ENCODE data around the gene BCORL1.

BCORL1 gene

DNA sequence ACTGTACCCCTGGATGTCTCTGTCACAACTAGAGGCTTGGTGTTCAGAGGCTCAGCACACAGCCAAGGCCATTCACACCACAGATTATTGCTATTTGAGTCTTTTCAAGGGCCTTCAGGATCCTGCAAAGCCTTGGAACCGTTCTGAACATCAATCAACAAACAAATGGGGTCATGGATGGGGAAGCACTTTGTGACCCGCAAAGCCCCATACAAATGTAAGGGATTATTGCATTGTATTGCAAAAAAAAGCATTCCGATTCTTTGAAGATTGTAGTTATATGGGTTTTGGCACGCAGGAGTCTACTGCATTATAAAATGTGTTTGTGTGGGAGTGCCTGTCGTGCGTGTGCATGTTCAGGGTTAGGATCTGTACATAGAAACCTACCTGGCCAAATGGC is 17.3 kb upstream of the BCORL1 start:
- no peak for DNase-seq (ENCODE audit: low read depth)

DNA sequence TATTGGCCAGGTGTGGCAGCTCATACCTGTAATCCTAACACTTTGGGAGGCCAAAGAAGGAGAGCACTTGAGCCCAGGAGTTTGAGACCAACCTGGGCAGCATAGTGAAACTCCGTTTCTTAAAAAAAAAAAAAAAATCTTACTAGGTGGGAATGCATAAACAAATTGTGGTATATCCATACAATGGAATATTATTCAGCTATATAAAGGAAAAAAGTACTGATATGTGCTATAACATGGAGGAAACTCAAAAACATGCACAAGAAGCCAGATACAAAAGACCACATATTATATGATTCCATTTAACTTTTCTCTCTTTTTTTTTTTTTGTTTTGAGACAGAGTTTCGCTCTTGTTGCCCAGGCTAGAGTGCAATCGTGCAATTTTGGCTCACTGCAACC is 13.5 kb upstream of the BCORL1 start:
- no peak for DNase-seq (ENCODE audit: low read depth)

DNA sequence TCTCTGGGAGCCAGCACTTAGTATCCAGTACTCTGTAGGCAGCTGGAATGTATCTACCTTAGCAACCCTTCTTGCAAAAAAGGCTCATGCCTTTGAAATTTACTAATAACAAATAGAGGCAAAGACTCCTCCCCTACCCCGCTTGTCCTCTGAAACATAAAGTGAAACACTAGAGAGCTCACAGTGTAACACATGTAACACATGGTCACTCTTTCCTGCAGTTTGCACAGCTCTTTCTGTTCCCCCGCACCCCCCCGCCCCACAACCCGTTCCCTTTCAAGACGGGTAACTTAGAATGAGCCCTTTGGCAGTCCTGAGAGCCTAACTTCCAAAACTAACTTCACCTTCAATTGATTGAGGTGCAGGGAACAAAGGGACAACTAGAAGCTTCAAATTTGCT is 6.0 kb upstream of the BCORL1 start:
- DNase-seq (ENCODE audit: low read depth), result no peak

DNA sequence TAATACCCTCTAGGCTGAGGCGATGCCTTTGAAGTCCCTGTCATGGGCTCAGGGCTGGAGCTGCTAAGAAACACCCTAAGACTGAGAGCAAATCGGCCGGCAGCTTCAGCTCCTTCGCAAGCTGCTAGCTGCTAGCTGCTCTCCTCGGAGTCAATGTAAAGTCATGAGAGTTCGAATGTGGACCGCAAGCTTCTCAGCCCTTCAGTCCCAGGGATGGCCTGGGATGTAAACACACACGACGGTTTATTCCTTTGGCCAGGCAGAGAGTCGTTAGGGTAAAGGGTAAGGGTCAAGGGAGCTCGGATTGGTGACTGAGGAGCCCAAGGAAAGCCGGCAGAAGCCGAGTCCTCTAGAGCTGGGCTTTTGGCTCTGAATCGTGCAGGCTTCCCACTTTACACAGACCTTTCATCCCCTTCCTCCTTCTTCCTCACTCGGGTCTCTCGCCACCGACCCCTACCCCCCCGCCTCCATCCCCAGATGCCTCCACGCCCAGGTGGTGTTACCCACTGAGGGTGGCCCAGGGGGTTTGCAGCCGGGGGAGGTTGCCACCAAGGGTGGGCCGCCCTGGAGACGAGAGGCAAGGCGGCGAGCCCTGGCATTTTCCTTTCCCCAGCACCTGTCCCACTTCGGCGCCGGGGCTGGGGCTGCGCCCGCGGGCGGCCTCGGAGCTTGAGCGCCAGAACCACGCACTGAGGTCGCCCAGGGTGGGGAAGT is 3.1 kb upstream of the BCORL1 start:
- no peak for DNase-seq (ENCODE audit: low read depth)

- no peak for DNase-seq (ENCODE audit: low read depth)
These were observed 2.4 kb upstream of the BCORL1 start for GRCh38 chrX:129980001-129980401.

GRCh38 chrX:129980540-129981199 is 1.8 kb upstream of the BCORL1 start:
- DNase-seq (ENCODE audit: low read depth), result no peak

DNA sequence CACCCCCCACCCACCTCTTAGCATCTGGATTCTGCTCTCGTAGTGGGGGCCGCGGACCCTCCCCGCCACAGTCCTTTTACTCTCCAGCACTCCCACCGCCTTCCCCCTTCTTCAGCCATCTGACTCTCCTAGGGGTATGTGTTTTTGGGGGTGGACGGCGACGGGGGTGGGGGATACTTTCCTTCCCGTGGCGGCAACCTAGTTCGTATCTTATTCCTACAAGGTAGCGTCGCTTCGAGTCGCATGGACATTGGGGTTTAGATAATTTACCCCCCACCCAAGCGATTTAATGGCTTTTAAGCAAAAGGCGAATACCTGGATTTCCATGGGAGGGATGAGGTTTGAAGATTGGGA is 1.3 kb upstream of the BCORL1 start:
- no peak for DNase-seq (ENCODE audit: low read depth)

DNA sequence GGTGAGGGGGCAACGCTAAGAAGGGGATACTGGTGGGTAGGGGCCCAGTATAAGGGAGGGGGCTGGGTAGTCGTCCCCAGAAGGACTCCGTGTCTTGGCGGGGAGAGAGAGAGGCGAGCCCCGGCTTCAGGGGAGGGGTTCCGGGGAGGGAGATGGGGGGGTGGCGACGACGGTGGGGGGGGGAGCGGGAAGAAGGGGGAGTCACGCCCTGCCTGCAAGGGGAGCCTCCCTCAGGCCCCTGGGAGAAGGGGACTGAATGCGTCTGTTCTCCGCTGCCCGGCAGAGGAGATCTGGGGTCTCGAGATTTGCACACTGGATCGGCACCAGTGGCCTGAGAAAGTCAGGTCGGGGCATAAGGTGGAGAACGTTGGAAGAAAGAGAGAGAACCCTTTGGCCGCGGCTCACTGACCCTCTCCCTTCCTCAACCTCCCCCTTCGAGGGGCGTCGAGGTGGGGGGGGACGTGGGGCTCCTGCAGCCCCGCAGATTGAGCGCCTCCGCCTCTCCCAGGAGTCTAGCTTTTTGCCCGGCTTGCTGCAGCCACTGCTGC is 609 bp upstream of the BCORL1 start:
- DNase-seq (ENCODE audit: low read depth), result no peak

DNA sequence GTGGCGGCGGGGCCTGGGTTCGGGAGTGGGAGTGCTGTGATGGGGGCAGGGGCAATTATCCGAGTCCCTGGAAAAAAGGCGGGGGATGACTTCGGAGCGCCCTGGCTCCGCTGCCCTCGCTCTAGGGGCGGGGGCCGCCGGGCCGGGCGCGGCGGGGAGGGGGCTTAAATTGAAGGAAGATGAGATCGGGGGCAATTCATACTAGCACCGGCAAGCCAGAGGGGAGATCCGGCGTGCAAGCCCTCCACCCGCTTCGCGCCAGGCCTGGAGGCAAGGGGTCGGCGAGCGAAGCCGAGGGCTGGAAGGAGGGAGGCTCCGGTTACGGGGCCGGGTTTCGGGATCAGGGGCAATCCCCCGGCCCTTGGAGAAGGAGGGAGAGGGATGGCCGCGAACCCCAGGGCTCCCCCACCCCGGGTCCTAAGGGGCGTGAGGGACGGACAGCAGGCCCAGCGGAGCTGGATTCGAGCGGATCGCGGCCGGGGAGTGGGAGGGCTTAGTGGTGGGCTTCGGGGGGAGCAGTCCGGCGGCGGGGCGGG is 1.2 kb downstream of the BCORL1 start:
- no peak for DNase-seq (ENCODE audit: low read depth)

GRCh38 chrX:129984111-129984958 is 1.9 kb downstream of the BCORL1 start:
- no peak for DNase-seq (ENCODE audit: low read depth)

DNA sequence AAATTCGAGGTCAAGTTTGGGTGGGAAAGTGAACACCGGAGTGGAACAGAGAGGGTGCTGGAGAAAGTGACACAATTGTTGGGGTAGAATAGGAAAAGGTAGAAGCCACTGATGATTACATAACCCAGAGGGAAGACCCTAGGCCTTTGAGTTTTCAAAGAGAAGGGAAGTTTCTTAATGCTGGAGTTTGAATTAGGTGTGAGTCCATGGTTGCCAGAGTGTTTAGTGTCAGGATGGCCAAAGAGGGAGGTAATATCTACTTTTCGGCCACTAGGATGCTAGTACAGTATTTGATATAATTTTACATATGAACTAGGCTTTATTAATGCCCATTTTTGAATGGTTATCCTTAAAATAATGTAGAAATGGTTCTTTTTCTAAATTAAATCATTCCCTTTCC is 5.4 kb downstream of the BCORL1 start:
- DNase-seq (ENCODE audit: low read depth), result no peak

GRCh38 chrX:129992181-129992580 is 9.7 kb downstream of the BCORL1 start:
- no peak for DNase-seq (ENCODE audit: low read depth)

DNA sequence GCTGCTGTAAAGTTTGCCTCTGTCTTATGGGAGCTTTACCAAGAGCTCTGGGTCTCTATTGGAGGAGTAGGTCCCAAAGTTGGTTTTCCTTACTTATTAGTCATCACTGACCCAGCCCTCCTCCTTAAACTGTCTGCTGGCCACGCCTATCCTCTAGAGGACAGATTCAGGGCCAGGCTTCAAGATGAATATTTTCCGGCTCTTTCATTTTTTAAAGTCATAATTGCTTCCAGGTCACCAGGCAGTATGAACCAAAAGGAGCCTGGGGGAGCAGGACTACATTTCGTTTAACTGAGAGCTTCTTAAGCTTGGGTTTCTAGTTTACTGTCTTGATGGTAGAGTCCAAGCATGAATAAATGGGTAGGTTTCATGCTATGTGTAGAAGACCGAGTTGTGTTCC is 13.7 kb downstream of the BCORL1 start:
- no peak for DNase-seq (ENCODE audit: low read depth)

GRCh38 chrX:129997086-129997485 is 14.7 kb downstream of the BCORL1 start:
- no peak for DNase-seq (ENCODE audit: low read depth)

- DNase-seq (ENCODE audit: low read depth), result no peak
These were observed 15.6 kb downstream of the BCORL1 start for GRCh38 chrX:129998021-129998420.

DNA sequence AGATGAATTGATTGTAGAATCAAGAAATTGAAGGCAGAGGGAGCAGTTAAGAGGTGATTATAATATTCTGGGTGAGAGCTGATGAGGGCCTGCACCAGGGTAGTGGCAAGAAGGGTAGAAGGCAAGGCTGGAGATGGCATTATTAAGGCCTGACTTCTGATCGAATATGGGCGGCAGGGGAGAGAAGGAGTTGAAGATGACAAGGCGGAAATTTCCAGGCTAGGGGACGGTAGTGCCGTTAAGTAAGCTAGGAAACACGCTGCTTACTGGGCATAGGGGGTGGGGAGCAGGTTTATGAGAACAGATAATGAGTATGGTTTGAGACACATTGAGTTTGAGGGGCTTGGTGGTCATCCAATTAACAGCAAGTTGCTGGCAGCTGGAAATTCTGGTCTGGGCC is 19.5 kb downstream of the BCORL1 start:
- no peak for DNase-seq (ENCODE audit: low read depth)

- no peak for DNase-seq (ENCODE audit: low read depth)
These were observed 20.1 kb downstream of the BCORL1 start for GRCh38 chrX:130002541-130002940.

DNA sequence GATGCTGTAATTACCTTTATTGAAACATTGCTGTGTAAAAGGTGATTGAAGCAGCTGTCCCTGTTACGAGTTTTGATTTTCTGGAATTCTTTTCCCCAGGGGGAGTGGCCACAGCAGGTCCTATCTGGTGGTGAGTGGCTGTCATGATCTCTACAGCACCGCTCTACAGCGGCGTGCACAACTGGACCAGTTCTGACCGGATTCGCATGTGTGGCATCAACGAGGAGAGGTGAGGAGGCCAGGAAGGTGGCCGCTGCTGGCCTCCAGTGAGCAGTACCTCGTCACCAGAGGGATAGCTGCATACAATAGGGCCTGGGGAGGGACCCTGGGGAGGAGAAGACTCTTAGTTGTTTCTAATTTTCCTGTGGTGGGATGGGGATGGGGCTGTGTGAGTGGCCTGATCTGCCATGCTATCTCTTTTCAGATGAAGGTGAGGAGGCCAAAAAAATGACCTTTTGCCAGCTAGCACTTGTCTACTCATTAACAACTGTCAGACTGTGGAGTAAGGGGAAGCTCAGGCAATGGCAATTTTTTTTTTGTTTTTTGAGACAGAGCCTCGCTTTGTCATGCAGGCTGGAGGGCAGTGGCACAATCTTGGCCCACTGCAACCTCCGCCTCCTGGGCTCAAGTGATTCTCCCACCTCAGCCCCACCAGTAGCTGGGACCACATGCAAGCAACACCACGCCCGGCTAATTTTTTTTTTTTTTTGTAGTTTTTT is 22.8 kb downstream of the BCORL1 start:
- no peak for DNase-seq (ENCODE audit: low read depth)

DNA sequence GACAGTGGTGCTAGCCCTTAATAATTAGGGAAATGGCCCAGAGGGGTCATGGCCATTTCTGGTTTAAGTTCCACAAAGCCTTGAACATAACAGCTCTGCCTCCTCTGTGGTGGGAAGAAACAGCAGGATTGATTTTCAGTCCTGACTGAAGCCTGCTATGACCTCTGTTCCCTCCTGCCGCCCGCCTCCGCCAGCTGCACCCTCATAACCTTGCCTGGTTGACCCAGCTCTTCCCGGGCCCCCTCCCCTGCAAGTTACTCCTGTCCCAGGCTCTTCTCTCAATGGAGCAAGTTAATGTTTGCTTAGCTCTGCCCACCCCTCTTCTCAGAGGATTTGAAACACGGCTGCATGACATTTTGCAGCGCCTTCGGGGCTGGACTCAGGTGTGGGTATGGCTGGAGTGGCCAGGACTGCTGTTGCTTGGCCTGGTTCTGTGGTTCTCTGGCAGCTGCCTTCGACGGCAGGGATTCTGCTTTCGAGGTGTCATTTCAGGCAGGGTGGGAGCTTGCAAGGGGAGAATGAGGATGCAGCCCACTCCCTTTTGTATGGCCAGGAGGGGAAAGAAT is 27.3 kb downstream of the BCORL1 start:
- no peak for DNase-seq (ENCODE audit: low read depth)

GRCh38 chrX:130012683-130013082 is 30.2 kb downstream of the BCORL1 start:
- no peak for DNase-seq (ENCODE audit: low read depth)

- no peak for DNase-seq (ENCODE audit: low read depth)
These were observed 31.2 kb downstream of the BCORL1 start for GRCh38 chrX:130013661-130014060.

GRCh38 chrX:130014356-130014755 is 31.9 kb downstream of the BCORL1 start:
- no peak for DNase-seq (ENCODE audit: low read depth)
